Measurements from ENCODE around the gene KCNAB1. TPM values are rescaled to one million over a fixed set of nuclear protein-coding genes. Genes with fewer than 3 reads are reported as not detected.

The KCNAB1 gene
- total RNA-seq, 1 experiment from 2014 or later: not detected

DNA sequence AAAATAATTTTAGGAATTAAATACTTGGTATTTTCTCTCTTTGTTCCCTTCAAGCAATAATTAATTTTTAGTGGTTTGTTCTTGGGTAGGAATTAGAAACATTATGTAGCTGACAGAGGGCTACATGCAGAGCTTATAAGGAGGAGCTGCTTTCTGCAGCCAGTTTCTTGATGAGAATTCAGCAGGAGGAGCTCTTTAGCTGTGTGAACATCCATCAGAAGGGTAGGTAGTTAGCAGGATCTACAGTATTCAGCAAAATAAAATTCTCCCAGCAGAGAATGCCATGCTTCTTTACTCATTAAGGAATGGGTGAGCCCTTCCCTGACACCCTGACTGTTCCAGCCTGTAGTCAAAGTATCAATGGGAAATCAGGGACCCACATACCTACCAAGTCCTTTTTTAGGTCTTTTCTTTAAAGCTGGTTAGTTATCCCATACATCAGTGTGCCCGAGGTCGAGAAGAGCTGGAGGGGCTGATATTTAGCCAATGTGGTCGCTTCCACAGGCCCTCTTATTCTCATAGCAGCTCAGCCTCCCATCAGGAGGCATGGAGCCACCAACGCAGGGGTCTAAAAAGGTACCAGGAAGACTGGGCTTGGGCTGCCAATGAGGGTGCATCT, 54.0 kb downstream of the KCNAB1 start:
- H3K79me2 ChIP-seq (ENCODE audit: low read length): no peaks in the 10 kb centered on the region
- H3K9ac ChIP-seq (ENCODE audit: low read length): no peak overlapping the region
- no peak overlapping the region for H3K4me2 ChIP-seq (ENCODE audit: low read length)
- H3K9me2 ChIP-seq (replicated peaks; ENCODE audit: low read length): no peaks in the 10 kb centered on the region
- no peak overlapping the region for H3K27ac ChIP-seq (ENCODE audit: low read length)
- no peaks in the 10 kb centered on the region for H3K9me3 ChIP-seq (ENCODE audit: low read length)
- TF ChIP-seq, protein P1, sequence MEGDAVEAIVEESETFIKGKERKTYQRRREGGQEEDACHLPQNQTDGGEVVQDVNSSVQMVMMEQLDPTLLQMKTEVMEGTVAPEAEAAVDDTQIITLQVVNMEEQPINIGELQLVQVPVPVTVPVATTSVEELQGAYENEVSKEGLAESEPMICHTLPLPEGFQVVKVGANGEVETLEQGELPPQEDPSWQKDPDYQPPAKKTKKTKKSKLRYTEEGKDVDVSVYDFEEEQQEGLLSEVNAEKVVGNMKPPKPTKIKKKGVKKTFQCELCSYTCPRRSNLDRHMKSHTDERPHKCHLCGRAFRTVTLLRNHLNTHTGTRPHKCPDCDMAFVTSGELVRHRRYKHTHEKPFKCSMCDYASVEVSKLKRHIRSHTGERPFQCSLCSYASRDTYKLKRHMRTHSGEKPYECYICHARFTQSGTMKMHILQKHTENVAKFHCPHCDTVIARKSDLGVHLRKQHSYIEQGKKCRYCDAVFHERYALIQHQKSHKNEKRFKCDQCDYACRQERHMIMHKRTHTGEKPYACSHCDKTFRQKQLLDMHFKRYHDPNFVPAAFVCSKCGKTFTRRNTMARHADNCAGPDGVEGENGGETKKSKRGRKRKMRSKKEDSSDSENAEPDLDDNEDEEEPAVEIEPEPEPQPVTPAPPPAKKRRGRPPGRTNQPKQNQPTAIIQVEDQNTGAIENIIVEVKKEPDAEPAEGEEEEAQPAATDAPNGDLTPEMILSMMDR (conservative IDR thresholded peaks at IDR 0.05; ENCODE audit: low read depth, low read length): peak; percentile 60
- no peak for TF ChIP-seq EZH2phosphoT487 (IDR thresholded peaks at IDR 0.05; ENCODE audit: borderline replicate concordance, low read length)
- no peak for TF ChIP-seq EZH2 (IDR thresholded peaks at IDR 0.05; ENCODE audit: low read length, unreplicated experiment)
- no peaks in the 10 kb centered on the region for H3K4me1 ChIP-seq (ENCODE audit: insufficient read depth, low read length)
- ChIA-PET CTCF (interaction anchor here (0.6 to 1.5 kb wide), 11 partner anchors 22 to 376 kb away, joined by 3 to 16 read pairs (median 7); no protein-coding TSS in a partner anchor), POLR2A (ENCODE audit: unreplicated experiment) (no interaction called here)
- intact Hi-C loops (cut with micrococcal nuclease): loop anchor here (1.0 to 2.0 kb wide), 3 partner anchors 209 to 335 kb away; no protein-coding TSS in a partner anchor
- no peaks in the 10 kb centered on the region for H4K20me1 ChIP-seq (ENCODE audit: low read length)
- ATAC-seq: peak; percentile 85
- no peak overlapping the region for H2AFZ ChIP-seq (ENCODE audit: low read length)
- H3K4me3 ChIP-seq (ENCODE audit: low read length): no peak overlapping the region
- peak; percentile 65 for DNase-seq
- no TSS peak for BruUV-seq (replicated peaks)
- no peaks in the 10 kb centered on the region for H3K36me3 ChIP-seq (ENCODE audit: low read depth, low read length)
- no peaks in the 10 kb centered on the region for H3K27me3 ChIP-seq (ENCODE audit: low read length)
- H3F3A ChIP-seq (ENCODE audit: low read length, unreplicated experiment): no peaks in the 10 kb centered on the region

DNA sequence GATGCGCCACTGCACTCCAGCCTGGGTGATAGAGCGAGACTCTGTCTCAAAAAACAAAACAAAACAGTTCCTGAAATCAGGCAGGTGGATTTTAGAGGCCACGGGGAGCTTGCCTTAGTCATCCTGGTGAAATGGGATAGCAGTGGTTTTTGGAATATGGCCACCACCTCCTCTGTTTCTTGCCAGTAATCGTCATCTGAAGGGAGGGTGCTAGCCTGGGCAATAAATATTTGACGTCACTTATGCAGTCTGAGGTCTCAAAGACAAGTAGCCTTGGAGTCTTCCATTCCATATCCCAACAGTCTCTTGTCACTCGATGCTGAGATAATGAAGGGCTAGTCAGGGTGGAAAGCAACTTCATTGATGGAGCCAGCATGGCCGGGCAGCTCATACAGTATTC, 55.2 kb downstream of the KCNAB1 start:
- Histone ChIP-seq H3K9me3 (ENCODE audit: low read length) (no peaks in the 10 kb centered on the region), H3K79me2 (ENCODE audit: low read length) (no peaks in the 10 kb centered on the region), H4K20me1 (ENCODE audit: low read length) (no peaks in the 10 kb centered on the region), H3K4me3 (ENCODE audit: low read length) (no peak overlapping the region), H3K36me3 (ENCODE audit: low read depth, low read length) (no peaks in the 10 kb centered on the region), H3K9ac (ENCODE audit: low read length) (no peak overlapping the region), H3K4me2 (ENCODE audit: low read length) (no peak overlapping the region), H3K27ac (ENCODE audit: low read length) (no peak overlapping the region), H3K27me3 (ENCODE audit: low read length) (no peaks in the 10 kb centered on the region), H2AFZ (ENCODE audit: low read length) (no peak overlapping the region), H3K4me1 (ENCODE audit: insufficient read depth, low read length) (peaks cover 10% of the 10 kb centered on the region), H3K9me2 (replicated peaks; ENCODE audit: low read length) (no peaks in the 10 kb centered on the region), H3F3A (ENCODE audit: low read length, unreplicated experiment) (peaks cover 4% of the 10 kb centered on the region)
- TF ChIP-seq EZH2phosphoT487 (IDR thresholded peaks at IDR 0.05; ENCODE audit: borderline replicate concordance, low read length): no peak
- TF ChIP-seq, protein P1 (conservative IDR thresholded peaks at IDR 0.05; ENCODE audit: low read depth, low read length): no peak
- intact Hi-C loops (cut with micrococcal nuclease): loop anchor here (2.0 kb wide), 1 partner anchor 275 kb away; no protein-coding TSS in a partner anchor
- no TSS peak for BruUV-seq (replicated peaks)
- ATAC-seq (no peak), DNase-seq (peak; percentile 58)
- ChIA-PET POLR2A (ENCODE audit: unreplicated experiment) (no interaction called here), CTCF (interaction anchor here (1.2 kb wide), 1 partner anchor 207 kb away, joined by 12 read pairs; no protein-coding TSS in a partner anchor)

DNA sequence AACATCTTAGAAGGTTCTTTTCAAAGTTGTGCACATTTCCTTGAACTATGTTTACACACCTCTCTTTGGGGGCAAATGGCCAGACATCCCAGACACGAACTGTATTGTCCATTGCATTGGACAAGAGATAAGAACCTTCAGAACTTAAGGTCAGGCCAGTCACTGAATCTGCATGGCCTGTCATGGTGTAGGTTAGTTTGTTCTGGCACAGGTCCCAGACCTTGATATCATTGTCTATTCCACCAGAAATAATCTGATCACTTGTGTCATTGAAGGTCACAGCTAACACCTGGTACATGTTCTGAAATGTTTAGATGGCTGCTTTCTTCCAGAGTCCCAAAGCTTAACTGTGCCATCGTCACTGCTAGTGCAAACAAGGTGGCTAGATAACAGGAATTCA, 55.7 kb downstream of the KCNAB1 start:
- H2AFZ ChIP-seq (ENCODE audit: low read length): no peak overlapping the region
- no TSS peak for BruUV-seq (replicated peaks)
- H3K27me3 ChIP-seq (ENCODE audit: low read length): no peaks in the 10 kb centered on the region
- TF ChIP-seq EZH2phosphoT487 (IDR thresholded peaks at IDR 0.05; ENCODE audit: borderline replicate concordance, low read length) (no peak), EZH2 (IDR thresholded peaks at IDR 0.05; ENCODE audit: low read length, unreplicated experiment) (no peak)
- TF ChIP-seq, protein P1 (conservative IDR thresholded peaks at IDR 0.05; ENCODE audit: low read depth, low read length): no peak
- no peaks in the 10 kb centered on the region for H3K9me3 ChIP-seq (ENCODE audit: low read length)
- H3K36me3 ChIP-seq (ENCODE audit: low read depth, low read length): no peaks in the 10 kb centered on the region
- ChIA-PET CTCF (no interaction called here), POLR2A (ENCODE audit: unreplicated experiment) (no interaction called here)
- H4K20me1 ChIP-seq (ENCODE audit: low read length): no peaks in the 10 kb centered on the region
- DNase-seq (no peak), ATAC-seq (no peak)
- H3K27ac ChIP-seq (ENCODE audit: low read length): no peak overlapping the region
- no peak overlapping the region for H3K9ac ChIP-seq (ENCODE audit: low read length)
- H3K79me2 ChIP-seq (ENCODE audit: low read length): no peaks in the 10 kb centered on the region
- no peak overlapping the region for H3K4me3 ChIP-seq (ENCODE audit: low read length)
- H3K4me2 ChIP-seq (ENCODE audit: low read length): no peak overlapping the region
- intact Hi-C loops (cut with micrococcal nuclease): no loop called here
- peaks cover 6% of the 10 kb centered on the region for H3F3A ChIP-seq (ENCODE audit: low read length, unreplicated experiment)
- peaks cover 15% of the 10 kb centered on the region for H3K4me1 ChIP-seq (ENCODE audit: insufficient read depth, low read length)
- no peaks in the 10 kb centered on the region for H3K9me2 ChIP-seq (replicated peaks; ENCODE audit: low read length)

All from PC-3 (cell line).